Neural cell (in vitro differentiated cells): Measurements from ENCODE around the gene UNC5A. TPM values are rescaled to one million over a fixed set of nuclear protein-coding genes. Genes with fewer than 3 reads are reported as not detected.

ENCODE experiments used
- H2AFZ ChIP-seq: fragments of 200-600, 300-800 bp; sonication (generic), shearing (Covaris generic); 2 replicates; pipeline ENCODE4 v1.6.0; 2014; ENCODE audit warnings: low read depth, mild to moderate bottlenecking, antibody characterized with exemption, low read length, moderate library complexity
- H3F3A ChIP-seq: fragments of 200-600 bp; shearing (Covaris generic); 2 replicates; pipeline ENCODE4 v1.6.1; 2016; ENCODE audit warnings: mild to moderate bottlenecking, moderate library complexity, mixed read lengths, antibody characterized with exemption, low read length; ENCODE audit not compliant: insufficient read depth, poor library complexity, severe bottlenecking
- H3K27ac ChIP-seq: fragments of 200-600, 300-800 bp; sonication (generic), shearing (Covaris generic); 2 replicates; pipeline ENCODE4 v1.5.1; 2014; ENCODE audit warnings: mild to moderate bottlenecking, low read length, moderate library complexity
- H3K27me3 ChIP-seq: fragments of 300-800, 200-600 bp; sonication (generic), shearing (Covaris generic); 2 replicates; pipeline ENCODE4 v1.6.0; 2014; ENCODE audit warnings: mild to moderate bottlenecking, low read depth, low read length, moderate library complexity; ENCODE audit not compliant: insufficient read depth
- H3K36me3 ChIP-seq: fragments of 300-800, 200-600 bp; sonication (generic), shearing (Covaris generic); 2 replicates; pipeline ENCODE4 v1.5.1; 2014; ENCODE audit warnings: mild to moderate bottlenecking, antibody characterized with exemption, low read length, moderate library complexity; ENCODE audit not compliant: insufficient read depth
- H3K4me2 ChIP-seq: fragments of 300-800, 200-600 bp; sonication (generic), shearing (Covaris generic); 2 replicates; pipeline ENCODE4 v1.6.0; 2014; ENCODE audit warnings: mild to moderate bottlenecking, low read length
- H3K4me3 ChIP-seq: fragments of 300-800, 200-600 bp; sonication (generic), shearing (Covaris generic); 2 replicates; pipeline ENCODE4 v1.5.1; 2014; ENCODE audit warnings: mild to moderate bottlenecking, low read length, moderate library complexity
- H3K79me2 ChIP-seq: fragments of 200-600 bp; shearing (Covaris generic); replicated peaks from 2 replicates; pipeline ENCODE4 v1.6.0; 2014; ENCODE audit warnings: mild to moderate bottlenecking, low read length, moderate library complexity; ENCODE audit not compliant: insufficient read depth
- H3K9ac ChIP-seq: fragments of 300-800, 200-600 bp; sonication (generic), shearing (Covaris generic); 2 replicates; pipeline ENCODE4 v1.6.1; 2016; ENCODE audit warnings: mild to moderate bottlenecking, low read length, mixed read lengths
- H3K9me2 ChIP-seq: fragments of 200-600 bp; shearing (Covaris generic); 2 replicates; pipeline ENCODE4 v1.6.1; 2016; ENCODE audit warnings: mild to moderate bottlenecking, low read length, mixed read lengths; ENCODE audit not compliant: insufficient read depth
- H3K9me3 ChIP-seq: fragments of 200-600, 300-800 bp; sonication (generic), shearing (Covaris generic); 2 replicates; pipeline ENCODE4 v1.6.1; 2016; ENCODE audit warnings: mild to moderate bottlenecking, mixed run types, low read length, moderate library complexity, mixed read lengths
- H4K20me1 ChIP-seq: fragments of 200-600 bp; shearing (Covaris generic); 2 replicates; pipeline ENCODE4 v1.6.1; 2016; ENCODE audit warnings: mild to moderate bottlenecking, mixed run types; ENCODE audit not compliant: insufficient read depth
- CTCF ChIP-seq: fragments of 450-650 bp; IDR thresholded peaks from 2 replicates; pipeline ENCODE4 v1.5.1; 2014; ENCODE audit warnings: antibody characterized with exemption, mild to moderate bottlenecking, moderate library complexity; ENCODE audit not compliant: poor library complexity, severe bottlenecking
- EP300 ChIP-seq: fragments of 450-650 bp; conservative IDR thresholded peaks from 2 replicates; pipeline ENCODE4 v1.6.1; 2014; ENCODE audit warnings: antibody characterized with exemption, mild to moderate bottlenecking, moderate library complexity; ENCODE audit not compliant: poor library complexity, severe bottlenecking
- EZH2 ChIP-seq: fragments of 200-600, 300-800 bp; shearing (Covaris generic), sonication (generic); IDR thresholded peaks from 2 replicates; pipeline ENCODE4 v1.6.1; 2014; ENCODE audit warnings: antibody characterized with exemption, low read length, borderline replicate concordance, mild to moderate bottlenecking; ENCODE audit not compliant: insufficient read depth, poor library complexity, severe bottlenecking
- MXI1 ChIP-seq: fragments of 450-650 bp; conservative IDR thresholded peaks from 2 replicates; pipeline ENCODE4 v1.6.1; 2014; ENCODE audit warnings: antibody characterized with exemption, mild to moderate bottlenecking; ENCODE audit not compliant: poor library complexity, severe bottlenecking
- POLR2AphosphoS5 ChIP-seq: IDR thresholded peaks from 2 replicates; pipeline ENCODE4 v1.6.1; 2012
- RAD21 ChIP-seq: fragments of 450-650 bp; conservative IDR thresholded peaks from 2 replicates; pipeline ENCODE4 v1.6.1; 2014; ENCODE audit warnings: antibody characterized with exemption, mild to moderate bottlenecking, moderate library complexity
- REST ChIP-seq: IDR thresholded peaks from 2 replicates; pipeline ENCODE4 v1.6.1; 2012; ENCODE audit warnings: borderline replicate concordance
- SMC3 ChIP-seq: fragments of 450-650 bp; conservative IDR thresholded peaks from 2 replicates; pipeline ENCODE4 v1.6.1; 2014; ENCODE audit warnings: antibody characterized with exemption, mild to moderate bottlenecking, moderate library complexity; ENCODE audit not compliant: poor library complexity
- TAF1 ChIP-seq: IDR thresholded peaks from 2 replicates; pipeline ENCODE4 v1.6.1; 2012; ENCODE audit warnings: low read depth
- polyA plus RNA-seq: library from polyadenylated mRNA; depleted of rRNA; stranded (reverse); fragments of >200 nt; gene quantifications from 2 replicates; pipeline ENCODE4 v1.2.3, GENCODE V29; 2014

UNC5A gene
- polyA plus RNA-seq, 1 donor from 2014 or later = 2.7 TPM

- no peaks in the 10 kb centered on the region for H3K36me3 ChIP-seq
- H3K4me2 ChIP-seq = no peak overlapping the region
- H3K9ac ChIP-seq = no peak overlapping the region
- H3K9me2 ChIP-seq = no peaks in the 10 kb centered on the region
- H3F3A ChIP-seq = no peaks in the 10 kb centered on the region
- H3K27me3 ChIP-seq = no peaks in the 10 kb centered on the region
- no peaks in the 10 kb centered on the region for H4K20me1 ChIP-seq
- H3K4me3 ChIP-seq = no peak overlapping the region
- H3K27ac ChIP-seq = no peak overlapping the region
- no peaks in the 10 kb centered on the region for H3K79me2 ChIP-seq
- no peak overlapping the region for H2AFZ ChIP-seq
- no peaks in the 10 kb centered on the region for H3K9me3 ChIP-seq
- TF ChIP-seq RAD21 = no peak
- no peak for TF ChIP-seq SMC3
- no peak for TF ChIP-seq MXI1
- TF ChIP-seq REST = no peak
- TF ChIP-seq EP300 = no peak
- no peak for TF ChIP-seq CTCF
- no peak for TF ChIP-seq EZH2
- TF ChIP-seq POLR2AphosphoS5 = no peak
- TF ChIP-seq TAF1 = no peak
Measured at GRCh38 chr5:176789873-176790615, 20.3 kb upstream of the UNC5A start.

GRCh38 chr5:176790941-176791340 is 19.4 kb upstream of the UNC5A start:
- no peak overlapping the region for H2AFZ ChIP-seq
- H3K27ac ChIP-seq = no peak overlapping the region
- no peak for TF ChIP-seq MXI1
- no peak for TF ChIP-seq POLR2AphosphoS5
- TF ChIP-seq CTCF = no peak
- TF ChIP-seq EP300 = no peak
- no peak for TF ChIP-seq RAD21
- TF ChIP-seq EZH2 = no peak
- TF ChIP-seq TAF1 = no peak

More at GRCh38 chr5:176790941-176791340, 19.4 kb upstream of the UNC5A start:
- H3K79me2 ChIP-seq = no peaks in the 10 kb centered on the region
- H3K9me2 ChIP-seq = no peaks in the 10 kb centered on the region
- H3K9me3 ChIP-seq = no peaks in the 10 kb centered on the region
- no peaks in the 10 kb centered on the region for H3K27me3 ChIP-seq
- no peaks in the 10 kb centered on the region for H4K20me1 ChIP-seq
- no peaks in the 10 kb centered on the region for H3K36me3 ChIP-seq
- no peak overlapping the region for H3K4me3 ChIP-seq
- no peak overlapping the region for H3K9ac ChIP-seq
- H3K4me2 ChIP-seq = no peak overlapping the region
- no peaks in the 10 kb centered on the region for H3F3A ChIP-seq
